Measurements from ENCODE around the gene CDKL5.

DNA sequence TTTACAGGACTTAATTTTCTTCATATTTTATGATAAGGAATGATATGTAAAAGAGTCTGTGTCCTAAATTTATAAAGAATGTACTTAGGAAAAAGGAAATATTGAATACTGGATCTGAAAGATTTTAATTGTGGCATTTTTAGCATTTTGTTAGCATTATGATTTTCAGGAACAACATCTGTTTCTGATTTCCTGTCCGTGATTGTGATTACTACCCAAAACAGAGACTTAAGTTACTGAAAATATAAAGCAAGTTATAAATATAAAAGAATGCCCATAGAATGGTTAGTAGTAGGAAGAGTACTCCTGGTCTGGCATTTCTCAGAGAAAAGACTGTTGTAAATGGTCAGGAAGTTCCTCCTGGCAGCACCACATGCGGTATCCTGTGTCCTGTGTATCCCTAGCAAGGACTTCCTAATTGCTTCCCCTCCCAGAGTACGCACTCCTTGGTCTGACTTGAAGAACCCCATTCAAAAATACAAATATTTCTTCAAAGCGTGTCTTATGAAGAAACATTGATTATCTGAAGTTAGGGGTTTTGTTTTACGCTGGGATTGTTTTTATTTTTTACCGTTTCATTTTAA lies 157.6 kb downstream of the CDKL5 start:
- TF ChIP-seq POLR2A (IDR thresholded peaks at IDR 0.05): no peak
- TF ChIP-seq, protein P1, sequence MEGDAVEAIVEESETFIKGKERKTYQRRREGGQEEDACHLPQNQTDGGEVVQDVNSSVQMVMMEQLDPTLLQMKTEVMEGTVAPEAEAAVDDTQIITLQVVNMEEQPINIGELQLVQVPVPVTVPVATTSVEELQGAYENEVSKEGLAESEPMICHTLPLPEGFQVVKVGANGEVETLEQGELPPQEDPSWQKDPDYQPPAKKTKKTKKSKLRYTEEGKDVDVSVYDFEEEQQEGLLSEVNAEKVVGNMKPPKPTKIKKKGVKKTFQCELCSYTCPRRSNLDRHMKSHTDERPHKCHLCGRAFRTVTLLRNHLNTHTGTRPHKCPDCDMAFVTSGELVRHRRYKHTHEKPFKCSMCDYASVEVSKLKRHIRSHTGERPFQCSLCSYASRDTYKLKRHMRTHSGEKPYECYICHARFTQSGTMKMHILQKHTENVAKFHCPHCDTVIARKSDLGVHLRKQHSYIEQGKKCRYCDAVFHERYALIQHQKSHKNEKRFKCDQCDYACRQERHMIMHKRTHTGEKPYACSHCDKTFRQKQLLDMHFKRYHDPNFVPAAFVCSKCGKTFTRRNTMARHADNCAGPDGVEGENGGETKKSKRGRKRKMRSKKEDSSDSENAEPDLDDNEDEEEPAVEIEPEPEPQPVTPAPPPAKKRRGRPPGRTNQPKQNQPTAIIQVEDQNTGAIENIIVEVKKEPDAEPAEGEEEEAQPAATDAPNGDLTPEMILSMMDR (IDR thresholded peaks at IDR 0.05 in 8 of 11, conservative IDR thresholded peaks at IDR 0.05 in 3 of 11): no peak
- no peak for TF ChIP-seq POLR2AphosphoS5 (IDR thresholded peaks at IDR 0.05)

Measured in spleen (tissue), 7 donors.